Epithelial cell of proximal tubule (primary cell): ENCODE data around the gene FARP1. TPM values are rescaled to one million over a fixed set of nuclear protein-coding genes. Genes with fewer than 3 reads are reported as not detected.

Experiments used
- DNase-seq: peaks from one replicate; pipeline ENCODE4 v3.0.0-alpha.2; 2011; ENCODE audit warnings: low read depth
- H3K4me3 ChIP-seq: 2 replicates; pipeline ENCODE4 v1.5.1; 2011; ENCODE audit warnings: low read depth, mild to moderate bottlenecking, low read length
- total RNA-seq: library from RNA; depleted of rRNA; stranded (reverse); fragments of >200 nt; gene quantifications from 2 replicates; pipeline ENCODE4 v1.2.3, GENCODE V29; 2015
- TF ChIP-seq, protein P1 (sequence below): conservative IDR thresholded peaks from 2 replicates; pipeline ENCODE4 v1.5.1; 2012; ENCODE audit warnings: low read depth, mild to moderate bottlenecking, low read length

FARP1 gene
- total RNA-seq, 1 donor from 2014 or later, result 97.0 TPM

DNA sequence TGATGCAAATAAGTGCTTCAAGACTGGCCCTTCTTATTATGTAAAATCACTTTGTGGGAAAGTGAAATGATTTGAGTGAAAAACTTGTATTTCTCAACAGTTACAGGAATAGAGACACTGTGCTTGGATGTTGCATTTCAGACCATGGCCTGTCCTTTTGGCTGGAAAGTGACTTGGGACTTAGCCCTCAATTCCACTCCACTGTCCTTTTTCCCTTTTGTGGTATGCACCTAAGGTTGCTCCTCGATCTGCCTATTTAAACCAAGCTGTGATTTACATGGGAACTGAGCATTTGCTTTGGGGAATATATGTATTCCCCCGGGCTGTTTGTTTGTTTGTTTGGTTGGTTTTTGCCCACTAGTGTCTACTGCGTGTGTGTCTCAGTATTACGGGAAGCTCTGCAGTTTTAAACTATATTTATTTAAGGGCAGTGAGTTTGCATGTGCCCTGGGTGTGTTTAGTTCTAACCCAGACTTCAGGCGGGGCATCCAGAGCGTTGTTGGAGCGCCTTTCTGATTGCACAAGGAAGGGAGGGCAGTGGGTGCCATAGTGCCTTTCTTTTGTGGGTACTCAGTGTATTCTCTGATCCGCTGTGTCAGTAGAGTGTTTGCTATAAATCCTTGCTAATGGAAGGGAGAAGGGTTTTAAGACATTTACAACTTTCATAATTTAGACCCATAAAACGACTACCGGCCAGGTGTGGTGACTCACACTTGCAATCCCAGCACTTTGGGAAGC, 52.3 kb downstream of the FARP1 start:
- H3K4me3 ChIP-seq, result no peak overlapping the region
- TF ChIP-seq, protein P1, sequence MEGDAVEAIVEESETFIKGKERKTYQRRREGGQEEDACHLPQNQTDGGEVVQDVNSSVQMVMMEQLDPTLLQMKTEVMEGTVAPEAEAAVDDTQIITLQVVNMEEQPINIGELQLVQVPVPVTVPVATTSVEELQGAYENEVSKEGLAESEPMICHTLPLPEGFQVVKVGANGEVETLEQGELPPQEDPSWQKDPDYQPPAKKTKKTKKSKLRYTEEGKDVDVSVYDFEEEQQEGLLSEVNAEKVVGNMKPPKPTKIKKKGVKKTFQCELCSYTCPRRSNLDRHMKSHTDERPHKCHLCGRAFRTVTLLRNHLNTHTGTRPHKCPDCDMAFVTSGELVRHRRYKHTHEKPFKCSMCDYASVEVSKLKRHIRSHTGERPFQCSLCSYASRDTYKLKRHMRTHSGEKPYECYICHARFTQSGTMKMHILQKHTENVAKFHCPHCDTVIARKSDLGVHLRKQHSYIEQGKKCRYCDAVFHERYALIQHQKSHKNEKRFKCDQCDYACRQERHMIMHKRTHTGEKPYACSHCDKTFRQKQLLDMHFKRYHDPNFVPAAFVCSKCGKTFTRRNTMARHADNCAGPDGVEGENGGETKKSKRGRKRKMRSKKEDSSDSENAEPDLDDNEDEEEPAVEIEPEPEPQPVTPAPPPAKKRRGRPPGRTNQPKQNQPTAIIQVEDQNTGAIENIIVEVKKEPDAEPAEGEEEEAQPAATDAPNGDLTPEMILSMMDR, result no peak
- no peak for DNase-seq

DNA sequence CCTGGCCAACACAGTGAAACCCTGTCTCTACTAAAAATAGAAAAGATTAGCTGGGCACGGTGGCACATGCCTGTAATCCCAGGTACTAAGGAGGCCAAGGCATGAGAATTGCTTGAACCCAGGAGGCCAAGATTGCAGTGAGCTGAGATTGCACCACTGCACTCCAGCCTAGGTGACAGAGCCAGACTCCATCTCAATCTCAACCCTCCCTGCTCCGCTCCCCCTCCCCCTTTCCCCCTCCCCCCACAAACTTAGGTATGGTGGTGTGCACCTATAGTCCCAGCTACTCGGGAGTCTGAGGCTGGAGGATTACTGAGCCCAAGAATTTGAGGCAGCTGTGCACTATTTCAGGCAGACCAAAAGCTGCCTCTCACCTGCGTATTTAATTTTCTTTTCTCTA, 55.8 kb downstream of the FARP1 start:
- H3K4me3 ChIP-seq, result no peak overlapping the region
- TF ChIP-seq, protein P1, result no peak

DNA sequence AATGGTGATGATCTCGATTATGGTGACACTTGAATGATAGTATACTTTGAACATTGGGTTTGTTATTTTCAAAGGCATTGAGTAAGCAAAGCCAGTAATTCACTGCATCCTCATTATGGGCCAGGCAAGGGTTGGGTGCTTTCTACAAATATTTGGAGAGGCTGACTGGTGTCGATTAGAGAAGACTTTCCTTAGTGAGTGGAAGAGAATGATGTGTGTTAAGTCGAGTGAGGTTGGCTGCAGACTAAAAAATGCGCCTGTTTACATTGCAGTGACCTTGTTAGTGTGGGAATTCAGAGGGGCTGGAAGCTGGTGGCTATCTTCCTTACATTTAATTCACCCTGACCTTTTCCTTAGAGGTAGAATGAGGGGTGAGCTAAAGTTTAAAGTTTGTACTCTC, 56.6 kb downstream of the FARP1 start:
- H3K4me3 ChIP-seq, result no peak overlapping the region
- TF ChIP-seq, protein P1, result no peak
- no peak for DNase-seq

More for the DNA sequence above, 55.8 kb downstream of the FARP1 start:
- no peak for DNase-seq

DNA sequence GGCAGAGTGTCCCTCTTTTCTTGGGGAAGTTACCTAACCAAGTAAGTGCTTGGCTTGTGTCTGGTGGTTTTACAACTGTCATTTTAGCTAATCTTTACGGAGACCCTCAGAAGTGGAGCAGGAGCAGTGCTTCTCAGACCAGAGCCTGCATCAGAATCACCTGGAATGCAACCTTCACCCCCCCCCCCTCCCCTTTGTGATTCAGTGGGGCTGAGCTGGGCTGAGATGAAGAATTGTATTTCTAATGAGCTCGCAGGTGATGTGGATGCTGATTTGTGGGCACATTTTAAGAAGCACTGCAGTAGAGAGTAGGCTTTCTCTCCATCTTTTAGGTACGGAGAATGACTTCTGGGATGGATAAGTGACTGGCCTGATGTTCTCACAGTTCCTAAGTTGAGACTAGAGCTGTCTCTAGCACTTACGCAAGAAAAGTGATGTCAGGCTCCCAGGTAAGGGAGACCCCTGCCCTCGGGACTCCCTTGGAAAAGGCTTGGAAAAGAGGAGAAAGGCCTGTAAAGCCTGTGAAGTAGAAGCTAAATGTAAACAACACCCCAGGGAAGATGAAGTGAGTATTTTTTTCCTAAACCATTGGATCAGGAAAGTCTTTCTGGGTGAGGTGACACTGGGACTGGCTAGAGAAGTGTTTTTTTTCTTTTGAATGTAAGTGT, 57.5 kb downstream of the FARP1 start:
- DNase-seq, result no peak
- TF ChIP-seq, protein P1, result no peak
- no peak overlapping the region for H3K4me3 ChIP-seq

DNA sequence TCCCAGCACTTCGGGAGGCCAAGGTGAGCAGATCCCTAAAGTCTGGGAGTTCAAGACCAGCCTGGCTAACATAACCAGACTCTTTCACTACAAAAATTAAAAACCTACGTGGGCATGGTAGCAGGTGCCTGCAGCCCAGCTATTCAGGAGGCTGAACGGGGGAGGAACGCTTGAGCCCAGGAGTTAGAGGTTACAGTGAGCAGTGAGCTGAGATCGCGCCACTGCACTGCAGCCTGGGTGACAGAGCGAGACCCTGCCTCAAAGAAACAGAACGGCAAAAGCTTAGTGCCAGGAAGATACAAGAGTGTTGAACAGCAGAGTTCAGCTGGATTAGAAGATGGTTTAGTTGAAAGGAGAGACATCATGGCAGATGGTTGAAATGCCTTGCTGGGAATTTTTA, 58.3 kb downstream of the FARP1 start:
- TF ChIP-seq, protein P1, result no peak
- DNase-seq, result no peak
- H3K4me3 ChIP-seq, result no peak overlapping the region

DNA sequence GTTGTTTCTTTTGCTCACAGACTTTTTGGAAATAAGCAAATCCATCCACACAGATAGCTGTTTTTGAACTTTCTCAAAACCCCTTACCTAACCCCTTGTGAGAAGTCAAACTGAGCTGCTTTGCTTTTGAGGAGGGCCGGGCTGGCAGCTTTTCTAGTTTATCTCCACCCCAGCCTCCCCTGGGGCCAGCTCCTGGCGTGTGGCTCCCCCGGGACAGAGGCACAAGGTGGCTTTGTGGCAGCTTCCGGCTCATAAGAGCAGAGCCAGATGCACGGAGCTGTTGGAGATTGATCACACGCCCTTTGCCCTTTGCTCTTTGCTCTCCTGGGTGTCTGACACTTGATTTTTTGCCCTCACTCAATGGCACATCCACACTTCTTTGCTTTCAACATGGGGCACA, 59.1 kb downstream of the FARP1 start:
- H3K4me3 ChIP-seq, result no peak overlapping the region
- no peak for DNase-seq
- TF ChIP-seq, protein P1, result no peak
